GM18519 (cell line): ENCODE results near the gene PIGBOS1.

ENCODE experiments used
- ATAC-seq: cut with Tn5 transposase; IDR thresholded peaks from one replicate; pipeline ENCODE4 v1.9.1; 2021; ENCODE audit warnings: mild to moderate bottlenecking, moderate library complexity; ENCODE audit not compliant: unreplicated experiment, low FRiP score

PIGBOS1 gene, protein sequence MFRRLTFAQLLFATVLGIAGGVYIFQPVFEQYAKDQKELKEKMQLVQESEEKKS

GRCh38 chr15:55318588-55319494 is at the start of gene PIGBOS1, which contains the start of gene PIGB:
TSS of gene PIGBOS1 (minus strand) at chr15:55319123. CDS start at chr15:55317792, 1,331 bp downstream.
TSS of gene PIGB (plus strand) at chr15:55319222. CDS start at chr15:55319251, 29 bp downstream.
- ATAC-seq = peak; percentile 73

- no peak for ATAC-seq
Observed at GRCh38 chr15:55366981-55367380, 48.1 kb upstream of the PIGBOS1 start.

DNA sequence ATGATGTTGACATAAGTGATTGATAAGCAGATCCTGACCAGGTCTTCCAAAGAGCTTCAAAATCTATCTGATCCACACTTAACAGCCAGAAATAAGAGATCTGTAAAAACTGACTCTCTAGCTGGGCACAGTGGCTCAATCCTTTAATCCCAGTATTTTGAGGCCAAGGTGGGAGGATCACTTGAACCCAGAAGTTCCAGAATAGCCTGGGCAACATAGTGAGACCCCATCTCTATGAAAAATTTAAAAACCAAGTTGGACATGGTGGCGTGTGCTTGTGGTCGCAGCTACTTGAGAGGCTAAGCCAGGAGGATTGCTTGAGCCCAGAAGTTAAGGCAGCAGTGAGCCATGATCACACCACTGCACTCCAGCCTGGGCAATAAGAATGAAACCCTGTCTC is 43.7 kb upstream of the PIGBOS1 start:
- ATAC-seq = no peak

DNA sequence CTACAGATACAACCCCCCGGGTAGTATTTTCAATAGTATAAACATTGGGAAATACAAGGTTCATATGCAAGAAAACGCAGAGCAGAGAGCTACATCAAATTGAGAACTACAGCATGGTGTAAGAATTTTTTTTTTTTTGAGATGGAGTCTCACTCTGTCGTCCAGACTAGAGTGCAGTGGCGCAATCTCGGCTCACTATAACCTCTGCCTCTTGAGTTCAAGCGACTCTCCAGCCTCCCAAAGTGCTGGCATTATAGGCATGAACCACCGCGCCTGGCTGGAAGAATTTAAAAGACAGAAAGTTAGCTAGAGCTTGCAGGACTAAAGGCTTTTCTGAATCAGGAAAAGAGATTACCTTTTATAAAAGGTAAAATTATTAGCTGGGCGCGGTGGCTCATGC is 42.1 kb upstream of the PIGBOS1 start:
- no peak for ATAC-seq

- ATAC-seq = no peak
Observed at GRCh38 chr15:55360256-55360655, 41.3 kb upstream of the PIGBOS1 start.

DNA sequence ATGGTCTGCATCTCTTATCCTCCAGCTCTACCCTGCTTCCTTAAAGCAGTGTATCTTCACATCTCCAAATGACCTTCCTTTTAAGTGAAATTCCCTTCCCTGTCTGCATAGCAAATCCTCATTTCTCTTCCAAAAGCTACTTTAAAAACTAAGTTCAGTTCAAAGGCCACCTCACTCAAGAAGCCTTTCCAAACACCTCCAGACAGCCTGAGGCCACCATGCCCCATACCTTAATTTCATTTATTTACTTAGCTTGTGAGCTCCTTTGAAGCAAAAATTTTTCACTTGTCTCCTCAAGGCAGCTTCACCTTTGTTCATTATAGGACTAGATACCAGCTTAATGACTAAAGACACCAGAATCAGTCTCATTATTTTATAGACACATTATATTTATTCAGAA is 39.5 kb upstream of the PIGBOS1 start:
- ATAC-seq = no peak

DNA sequence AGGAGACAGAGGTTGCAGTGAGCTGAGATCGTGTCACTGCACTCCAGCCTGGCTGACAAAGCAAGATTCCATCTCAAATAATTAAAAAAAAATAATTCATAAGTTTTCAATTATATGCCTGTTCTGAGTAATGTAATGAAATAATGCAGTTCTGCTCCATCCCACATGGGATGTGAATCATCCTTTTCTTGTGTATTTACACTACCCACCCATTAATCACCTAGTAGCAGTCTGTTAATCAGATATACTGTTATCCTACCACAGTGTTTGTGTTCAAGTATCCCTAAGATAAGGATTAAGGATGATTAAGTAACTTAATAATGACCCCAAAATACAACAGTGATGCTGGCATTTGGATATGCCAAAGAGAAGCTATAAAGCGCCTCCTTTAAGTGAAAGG is 38.9 kb upstream of the PIGBOS1 start:
- no peak for ATAC-seq

- no peak for ATAC-seq
Observed at GRCh38 chr15:55356985-55357585, 38.2 kb upstream of the PIGBOS1 start.

DNA sequence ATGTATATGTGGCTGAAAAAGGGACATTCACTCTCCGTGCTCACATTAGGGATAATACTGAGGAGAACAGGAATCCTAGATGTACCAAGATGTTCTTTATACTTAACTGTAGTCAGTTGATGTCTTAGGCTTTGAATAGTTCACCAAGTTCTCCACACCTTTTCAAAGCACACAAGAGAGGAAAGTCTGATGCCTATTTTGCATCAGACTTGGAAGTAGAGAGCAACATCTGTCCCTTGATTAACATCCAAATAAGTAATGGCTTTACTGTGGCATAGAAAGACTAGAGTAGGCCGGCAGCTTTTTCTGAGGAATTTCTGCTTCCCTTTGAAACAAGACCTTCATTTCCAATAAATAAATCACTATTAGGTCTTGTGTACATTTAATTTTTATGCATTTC is 34.1 kb upstream of the PIGBOS1 start:
- ATAC-seq = no peak

GRCh38 chr15:55349282-55349681 is 30.4 kb upstream of the PIGBOS1 start:
- ATAC-seq = no peak

DNA sequence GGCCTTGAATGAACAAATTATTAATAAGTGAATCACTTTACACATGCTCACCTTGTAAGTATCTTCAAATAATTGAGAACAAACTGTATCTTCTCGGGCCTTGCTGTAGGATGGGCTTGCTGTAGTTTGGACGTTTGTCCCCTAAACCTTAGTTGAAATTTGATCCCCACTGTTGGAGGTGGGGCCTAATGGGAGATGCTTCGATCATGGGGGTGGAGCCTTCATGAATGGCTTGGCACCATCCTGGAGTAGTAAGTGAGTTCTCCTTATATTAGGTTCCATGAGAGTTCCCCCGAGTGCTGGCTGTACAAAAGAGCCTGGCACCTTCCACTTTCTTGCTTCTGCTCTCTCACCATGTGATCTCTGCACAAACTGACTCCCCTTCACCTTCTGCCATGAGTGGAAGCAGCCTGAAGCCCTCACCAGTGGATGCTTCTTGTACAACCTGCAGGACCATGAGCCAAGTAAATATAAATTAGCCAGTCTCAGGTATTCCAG is 29.4 kb upstream of the PIGBOS1 start:
- no peak for ATAC-seq

GRCh38 chr15:55344206-55344605 is 25.3 kb upstream of the PIGBOS1 start:
- no peak for ATAC-seq

DNA sequence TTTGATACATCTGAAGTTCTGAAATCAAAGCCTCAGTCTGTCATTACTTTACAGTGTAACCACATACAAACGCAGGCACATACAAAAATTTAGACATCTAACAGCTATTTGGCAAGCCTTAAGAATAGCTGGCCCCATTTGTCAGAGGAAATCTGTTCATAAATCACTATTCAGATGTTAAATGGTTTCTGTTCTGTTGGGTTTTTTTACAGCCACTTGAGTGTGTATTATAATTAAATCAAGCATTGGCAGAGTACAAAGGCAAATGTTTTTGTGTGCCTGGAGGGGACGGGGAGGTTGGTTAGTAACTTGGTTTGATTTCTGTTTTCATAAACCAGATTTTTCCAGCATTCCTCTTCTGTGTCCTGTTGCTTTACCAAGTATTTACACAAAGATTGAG is 24.2 kb upstream of the PIGBOS1 start:
- no peak for ATAC-seq

- ATAC-seq = no peak
Observed at GRCh38 chr15:55337160-55337559, 18.2 kb upstream of the PIGBOS1 start.

DNA sequence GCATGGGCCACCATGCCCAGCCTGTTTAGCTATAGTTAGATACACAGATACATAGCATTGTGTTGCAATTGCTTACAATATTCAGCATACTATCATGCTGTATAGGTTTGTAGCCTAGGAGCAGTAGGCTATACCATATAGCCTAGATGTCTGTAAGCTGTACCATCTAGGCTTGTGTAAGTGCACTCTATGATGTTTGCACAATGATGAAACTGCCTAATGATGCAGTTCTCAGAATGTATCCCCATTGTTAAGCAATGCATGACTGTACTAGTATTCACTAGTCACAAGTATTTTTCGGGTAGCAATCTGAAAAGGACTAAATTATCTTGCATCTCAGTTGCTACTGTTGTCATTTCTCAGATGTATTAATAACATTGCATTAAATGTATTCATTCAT is 16.1 kb upstream of the PIGBOS1 start:
- no peak for ATAC-seq

DNA sequence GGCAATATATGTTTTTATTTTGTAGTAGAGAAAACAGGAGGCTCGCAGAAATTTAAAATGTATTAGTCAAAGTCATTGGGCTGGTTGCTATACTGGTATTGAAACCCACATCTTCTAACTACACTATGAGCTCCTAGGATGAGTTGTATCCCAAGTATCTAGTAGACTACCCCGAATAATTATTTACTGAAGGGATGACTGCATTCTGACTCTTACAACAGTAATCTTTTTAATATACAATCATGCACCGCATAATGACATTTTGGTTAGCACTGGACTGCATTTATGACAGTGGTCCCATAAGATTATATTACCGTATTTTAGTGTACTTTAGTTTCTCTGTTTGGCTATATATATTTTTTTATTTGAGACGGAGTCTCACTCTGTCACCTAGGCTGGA is 15.4 kb upstream of the PIGBOS1 start:
- ATAC-seq = no peak

DNA sequence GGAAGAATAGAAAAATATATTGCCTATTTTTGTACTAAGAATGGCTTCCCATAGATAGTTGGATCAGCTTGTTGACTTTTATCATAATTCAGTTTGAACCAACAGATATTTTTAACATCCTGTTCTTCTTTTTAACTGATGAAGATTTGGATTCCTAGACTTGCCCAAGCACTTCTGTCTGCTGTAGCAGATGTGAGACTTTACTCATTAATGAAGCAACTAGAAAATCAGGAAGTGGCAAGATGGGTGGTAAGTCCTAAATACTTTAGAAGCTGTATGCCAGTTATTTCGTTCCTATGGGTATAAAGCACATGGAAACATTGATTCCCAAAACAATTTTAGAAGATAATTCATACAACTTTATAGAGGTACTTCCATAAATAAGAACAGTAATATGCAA is 8.5 kb upstream of the PIGBOS1 start:
- no peak for ATAC-seq

- ATAC-seq = no peak
Observed at GRCh38 chr15:55322467-55322866, 3.5 kb upstream of the PIGBOS1 start.

DNA sequence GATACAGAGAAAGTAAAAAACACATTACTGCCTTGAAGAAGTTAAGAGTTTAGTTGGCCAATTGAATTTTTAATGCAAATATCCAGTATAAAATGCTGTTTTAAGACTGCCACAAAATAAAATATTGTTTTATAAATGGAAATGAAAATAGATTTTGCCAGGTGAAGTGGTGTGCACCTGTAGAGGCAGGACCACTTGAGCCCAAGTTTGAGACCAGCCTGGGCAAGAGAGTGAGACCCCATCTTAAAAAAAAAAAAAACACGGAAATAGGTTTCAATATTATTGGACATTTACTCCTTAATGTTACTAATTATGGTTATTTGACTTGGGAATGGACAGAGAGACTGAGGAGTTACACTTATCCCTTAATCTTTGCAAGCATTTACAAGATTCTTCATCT is 2.0 kb upstream of the PIGBOS1 start:
- ATAC-seq = no peak

DNA sequence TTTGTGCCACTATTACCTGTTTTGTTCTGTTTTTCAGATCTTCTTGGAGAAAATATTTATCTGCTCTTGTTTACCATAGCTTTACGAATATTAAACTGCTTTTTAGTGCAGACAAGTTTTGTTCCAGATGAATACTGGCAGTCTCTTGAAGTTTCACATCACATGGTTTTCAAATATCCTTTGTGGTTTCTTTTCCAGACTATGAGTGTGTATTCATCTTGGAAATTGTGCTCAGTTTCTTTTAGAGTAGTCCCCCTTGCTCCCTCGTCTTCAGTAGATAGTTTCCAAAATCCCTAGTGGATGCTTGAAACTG is 1.3 kb upstream of the PIGBOS1 start:
- no peak for ATAC-seq

- ATAC-seq = peak; percentile 45
Observed at GRCh38 chr15:55319537-55320237, 764 bp upstream of the PIGBOS1 start.
